Mesenchymal stem cell (in vitro differentiated cells and primary cell): ENCODE results near the gene SPRTN.

ENCODE experiments used
- DNase-seq: peaks from one replicate; pipeline ENCODE4 v3.0.0-alpha.2; 2013
- H2AFZ ChIP-seq: one replicate; pipeline ENCODE4 v1.6.1; 2013; ENCODE audit warnings: low read depth, mild to moderate bottlenecking, control low read depth, inconsistent platforms, low read length, moderate library complexity
- H2AK5ac ChIP-seq: 2 replicates; pipeline ENCODE4 v1.6.1; 2013; ENCODE audit warnings: low read length, moderate library complexity, mild to moderate bottlenecking, inconsistent platforms; ENCODE audit not compliant: severe bottlenecking
- H2BK120ac ChIP-seq: one replicate; pipeline ENCODE4 v1.6.1; 2013; ENCODE audit warnings: low read depth, mild to moderate bottlenecking, inconsistent platforms, low read length, moderate library complexity
- H2BK12ac ChIP-seq, 2 experiments: one replicate each; pipeline ENCODE4 v1.6.1; 2013; ENCODE audit warnings: inconsistent platforms in 2 of 2, low read length in 2 of 2, mild to moderate bottlenecking in 2 of 2, moderate library complexity in 2 of 2, control low read depth in 1 of 2
- H2BK15ac ChIP-seq: one replicate; pipeline ENCODE4 v1.6.1; 2013; ENCODE audit warnings: mild to moderate bottlenecking, low read depth, inconsistent platforms; ENCODE audit not compliant: poor library complexity, severe bottlenecking
- H2BK5ac ChIP-seq: 2 replicates; pipeline ENCODE4 v1.6.1; 2013; ENCODE audit warnings: low read depth, mild to moderate bottlenecking, low read length, control low read depth, inconsistent platforms; ENCODE audit not compliant: poor library complexity, severe bottlenecking
- H3K14ac ChIP-seq, 2 experiments: one replicate each; pipeline ENCODE4 v1.6.1; 2013; ENCODE audit warnings: inconsistent platforms in 2 of 2, low read length in 2 of 2, control low read depth in 1 of 2, mild to moderate bottlenecking in 1 of 2, moderate library complexity in 1 of 2
- H3K18ac ChIP-seq, 2 experiments: one replicate each; pipeline ENCODE4 v1.6.1; 2013; ENCODE audit warnings: inconsistent platforms in 2 of 2, low read length in 2 of 2, control low read depth in 1 of 2, low read depth in 1 of 2, mild to moderate bottlenecking in 1 of 2
- H3K23ac ChIP-seq, 2 experiments: one replicate each; pipeline ENCODE4 v1.6.1; 2013; ENCODE audit warnings: inconsistent platforms in 2 of 2, low read length in 2 of 2, mild to moderate bottlenecking in 2 of 2, moderate library complexity in 2 of 2, control low read depth in 1 of 2
- H3K27ac ChIP-seq: 2 replicates; pipeline ENCODE4 v1.5.1; 2013; ENCODE audit warnings: mild to moderate bottlenecking, moderate library complexity, low read length, control low read depth, inconsistent platforms; ENCODE audit not compliant: poor library complexity, severe bottlenecking
- H3K27me3 ChIP-seq, 2 experiments: 2 replicates each; pipeline versions ENCODE4 v1.6.1 to v1.7.0; 2013; ENCODE audit warnings: low read length in 2 of 2, mild to moderate bottlenecking in 2 of 2, moderate library complexity in 2 of 2, control low read depth in 1 of 2, inconsistent platforms in 1 of 2; ENCODE audit not compliant: control insufficient read depth in 1 of 2, insufficient read depth in 1 of 2
- H3K36me3 ChIP-seq, 2 experiments: 2 replicates each; pipeline versions ENCODE4 v1.6.1 to v1.7.0; 2013; ENCODE audit warnings: low read length in 2 of 2, control low read depth in 1 of 2, inconsistent platforms in 1 of 2, low read depth in 1 of 2, mild to moderate bottlenecking in 1 of 2; ENCODE audit not compliant: insufficient read depth in 2 of 2, control insufficient read depth in 1 of 2
- H3K4ac ChIP-seq, 2 experiments: one replicate each; pipeline ENCODE4 v1.6.1; 2013; ENCODE audit warnings: inconsistent platforms in 2 of 2, low read length in 2 of 2, mild to moderate bottlenecking in 2 of 2, moderate library complexity in 2 of 2, control low read depth in 1 of 2, low read depth in 1 of 2
- H3K4me1 ChIP-seq: 2 replicates; pipeline ENCODE4 v1.6.1; 2013; ENCODE audit warnings: low read depth, low read length, control low read depth; ENCODE audit not compliant: control insufficient read depth, insufficient read depth
- H3K4me2 ChIP-seq: 2 replicates; pipeline ENCODE4 v1.6.1; 2013; ENCODE audit warnings: low read length, mild to moderate bottlenecking, inconsistent platforms; ENCODE audit not compliant: poor library complexity, severe bottlenecking
- H3K4me3 ChIP-seq, 2 experiments: 2 replicates each; pipeline versions ENCODE4 v1.5.1 to v1.7.0; 2013; ENCODE audit warnings: low read length in 2 of 2, mild to moderate bottlenecking in 2 of 2, control low read depth in 1 of 2, low read depth in 1 of 2; ENCODE audit not compliant: insufficient read depth in 1 of 2
- H3K79me1 ChIP-seq: replicated peaks from 2 replicates; pipeline ENCODE4 v1.6.1; 2013; ENCODE audit warnings: mild to moderate bottlenecking, control low read depth, low read length, inconsistent platforms; ENCODE audit not compliant: poor library complexity, severe bottlenecking
- H3K9ac ChIP-seq: 2 replicates; pipeline ENCODE4 v1.7.0; 2013; ENCODE audit warnings: mild to moderate bottlenecking, low read length, moderate library complexity
- H3K9me3 ChIP-seq: 2 replicates; pipeline ENCODE4 v1.7.0; 2013; ENCODE audit warnings: mild to moderate bottlenecking, low read length; ENCODE audit not compliant: control insufficient read depth
- H4K8ac ChIP-seq: one replicate; pipeline ENCODE4 v1.6.1; 2013; ENCODE audit warnings: inconsistent platforms, mild to moderate bottlenecking, low read length, moderate library complexity
- H4K91ac ChIP-seq: one replicate; pipeline ENCODE4 v1.6.1; 2013; ENCODE audit warnings: mild to moderate bottlenecking, low read length, inconsistent platforms
- WGBS: methylation state at CpG from one replicate; pipeline ENCODE4 v1.1.7; 2013; ENCODE audit warnings: mixed read lengths; 5-methylcytosine and 5-hydroxymethylcytosine counted together

The SPRTN gene

GRCh38 chr1:231335663-231336602 is 2.2 kb upstream of the SPRTN start:
- Histone ChIP-seq H4K91ac (no peak overlapping the region), H3K36me3 (peaks cover 3 to 46% of the 10 kb centered on the region in 2 experiments), H3K4me2 (peak overlapping the region; percentile 76), H3K79me1 (peaks cover 5% of the 10 kb centered on the region), H3K18ac (no peak overlapping the region), H3K27ac (no peak overlapping the region), H3K14ac (no peak overlapping the region), H3K23ac (no peak overlapping the region), H2AFZ (no peak overlapping the region), H4K8ac (no peak overlapping the region), H3K9ac (peak overlapping the region; percentile 96), H3K9me3 (no peaks in the 10 kb centered on the region), H2BK5ac (no peak overlapping the region), H2BK120ac (no peak overlapping the region), H3K4me1 (peaks cover 18% of the 10 kb centered on the region), H2BK12ac (no peak overlapping the region), H2BK15ac (no peak overlapping the region), H2AK5ac (no peak overlapping the region), H3K27me3 (no peaks in the 10 kb centered on the region), H3K4me3 (peak overlapping the region in 1 of 2 experiments; percentile 99), H3K4ac (no peak overlapping the region)
- peak; percentile 11 for DNase-seq
- WGBS: 83% methylated on average over 20 of the region's 21 CpGs

- Histone ChIP-seq H2BK120ac (no peak overlapping the region), H4K91ac (no peak overlapping the region), H3K4ac (peak overlapping the region in 1 of 2 experiments; percentile 88), H3K9ac (peak overlapping the region; percentile 96), H3K27me3 (no peaks in the 10 kb centered on the region), H3K4me2 (peak overlapping the region; percentile 76), H2BK15ac (no peak overlapping the region), H3K9me3 (no peaks in the 10 kb centered on the region), H2BK5ac (no peak overlapping the region), H3K27ac (peak overlapping the region; percentile 89), H2AK5ac (no peak overlapping the region), H3K4me3 (peak overlapping the region; percentile 95 to 99), H3K4me1 (peaks cover 21% of the 10 kb centered on the region), H3K14ac (peak overlapping the region in 1 of 2 experiments; percentile 94), H3K79me1 (peaks cover 4% of the 10 kb centered on the region), H3K18ac (peak overlapping the region in 1 of 2 experiments; percentile 75), H4K8ac (no peak overlapping the region), H2BK12ac (no peak overlapping the region), H3K23ac (peak overlapping the region in 1 of 2 experiments; percentile 53), H2AFZ (peak overlapping the region; percentile 59), H3K36me3 (peaks cover 7 to 46% of the 10 kb centered on the region in 2 experiments)
- under 1% methylated on average over 32 of the region's 32 CpGs for whole genome bisulfite sequencing
- DNase-seq: no peak
Observed at GRCh38 chr1:231337043-231337471, 1.0 kb upstream of the SPRTN start.

GRCh38 chr1:231337472-231338269 is 422 bp upstream of the SPRTN start, which contains the start of gene EXOC8:
Gene EXOC8 (minus strand): TSS chr1:231337852. CDS start chr1:231337745, 107 bp downstream.
- H3K4me3 ChIP-seq: peak within 1 kb of the TSS; percentile 95 to 99
- H3K23ac ChIP-seq: peak within 1 kb of the TSS in 1 of 2 experiments; percentile 54
- peak within 1 kb of the TSS; percentile 83 for H2AFZ ChIP-seq
- peak within 1 kb of the TSS; percentile 76 for H3K4me2 ChIP-seq
- peak; percentile 97 for DNase-seq
- H3K27ac ChIP-seq: peak within 1 kb of the TSS; percentile 98
- peak within 1 kb of the TSS; percentile 96 for H3K9ac ChIP-seq
- peaks cover 21% of the 10 kb centered on the region for H3K4me1 ChIP-seq
- H3K18ac ChIP-seq: peak within 1 kb of the TSS; percentile 75 to 95
- H3K27me3 ChIP-seq: no peaks in the 10 kb centered on the region
- H2BK12ac ChIP-seq: no peak within 1 kb of the TSS
- H3K14ac ChIP-seq: peak within 1 kb of the TSS in 1 of 2 experiments; percentile 94
- peak within 1 kb of the TSS; percentile 91 for H4K8ac ChIP-seq
- peak within 1 kb of the TSS; percentile 70 to 88 for H3K4ac ChIP-seq
- H3K36me3 ChIP-seq: peaks cover 12 to 48% of the 10 kb centered on the region in 2 experiments
- no peak within 1 kb of the TSS for H2BK120ac ChIP-seq
- no peak within 1 kb of the TSS for H2BK15ac ChIP-seq
- H3K9me3 ChIP-seq: no peaks in the 10 kb centered on the region
- peaks cover 7% of the 10 kb centered on the region for H3K79me1 ChIP-seq
- peak within 1 kb of the TSS; percentile 67 for H2BK5ac ChIP-seq
- WGBS: under 1% methylated on average over 73 of the region's 74 CpGs
- no peak within 1 kb of the TSS for H2AK5ac ChIP-seq
- H4K91ac ChIP-seq: peak within 1 kb of the TSS; percentile 71
